ENCODE measurements around the gene GPR31.
"Not testable (repeated sequence)": the region's sequence is repeated elsewhere in the genome, so short reads cannot be mapped to it uniquely, and the experiment has no call there.

GPR31 gene

GRCh38 chr6:167157863-167158262 is at the start of gene GPR31:
Gene GPR31, minus strand, starts transcription at chr6:167157980. Its CDS starts 149 bp downstream, at chr6:167157831.
- no peak for DNase-seq

DNA sequence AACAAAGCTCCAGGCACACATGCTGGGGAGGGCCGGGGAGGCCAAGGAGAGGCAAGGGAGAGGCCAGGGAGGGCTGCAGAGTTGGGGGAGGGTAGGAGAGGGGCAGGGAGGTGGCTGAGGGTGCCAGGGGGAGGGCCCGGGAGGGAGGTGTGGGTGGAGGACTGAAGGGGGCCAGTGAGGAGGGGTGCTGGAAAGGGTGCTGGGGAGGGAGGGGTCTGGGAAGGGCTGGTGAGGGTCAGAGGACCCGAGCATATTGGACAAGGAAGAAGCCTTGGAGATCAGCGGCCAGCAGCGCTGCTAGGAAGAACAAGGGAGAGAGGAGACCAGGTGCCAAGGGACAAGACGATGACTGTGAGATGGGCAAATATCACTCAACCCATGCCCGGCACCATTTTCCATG is 49.7 kb upstream of the GPR31 start:
- no peak for DNase-seq

- not testable (repeated sequence) for DNase-seq
These were observed 47.5 kb upstream of the GPR31 start for GRCh38 chr6:167205316-167205715.

GRCh38 chr6:167204059-167204348 is 46.2 kb upstream of the GPR31 start:
- not testable (repeated sequence) for DNase-seq

DNA sequence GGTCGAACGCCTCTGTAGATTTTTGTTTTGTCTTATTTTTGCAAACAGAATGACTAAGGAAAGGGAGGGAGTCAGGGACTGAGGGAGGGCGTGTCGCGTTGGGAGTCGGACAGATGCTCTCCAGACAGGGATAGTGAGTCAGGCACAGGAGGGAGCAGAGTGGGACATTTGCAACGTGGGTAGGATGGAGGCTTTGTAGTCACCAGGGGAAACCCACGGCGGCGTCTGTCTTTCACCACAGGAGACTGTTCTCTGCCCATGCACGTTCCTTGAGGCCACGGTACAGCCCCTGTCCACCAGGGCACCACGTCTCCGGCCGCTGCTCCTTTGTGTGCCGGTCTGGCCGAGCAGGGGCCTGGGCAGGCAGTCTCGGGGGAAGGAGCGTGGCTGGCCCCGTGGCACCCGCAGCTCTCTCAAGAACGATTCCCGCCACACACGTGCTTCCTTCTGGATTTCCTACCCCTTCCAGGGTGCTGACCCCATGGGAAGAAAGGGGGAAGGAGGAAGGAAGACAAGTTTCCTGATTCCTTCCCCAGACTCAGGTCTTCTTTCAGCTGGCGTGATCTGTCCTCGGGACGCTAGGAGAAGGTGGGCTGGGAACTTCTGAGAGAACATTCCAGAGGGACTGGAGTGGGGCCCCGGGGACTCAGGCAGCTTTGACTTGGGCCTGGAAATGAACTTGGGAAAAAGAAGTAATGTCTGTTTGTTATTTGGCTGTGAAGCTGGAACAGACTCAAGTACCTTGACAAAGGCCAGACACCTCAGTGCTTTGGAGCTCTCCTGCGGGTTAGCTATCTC is 45.7 kb upstream of the GPR31 start:
- not testable (repeated sequence) for DNase-seq

DNA sequence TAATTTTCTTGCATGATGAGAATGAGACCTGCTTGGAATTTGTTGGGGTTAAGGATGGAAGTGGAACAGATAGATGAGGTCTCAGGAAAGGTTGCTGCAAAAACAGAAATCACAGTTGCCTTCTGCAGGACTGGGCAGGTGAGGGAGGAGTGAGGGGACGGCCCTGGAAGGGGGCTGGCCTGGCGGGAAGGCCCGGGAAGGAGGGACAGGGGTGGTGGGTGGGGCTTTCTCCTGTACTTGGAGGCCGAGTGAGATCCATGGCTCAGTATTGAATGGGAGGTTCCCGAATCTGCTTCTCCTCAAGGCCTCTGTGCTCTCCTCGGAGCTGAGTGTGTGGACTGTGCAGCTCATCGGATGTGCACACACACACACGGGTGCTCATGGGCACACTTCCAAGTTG is 44.8 kb upstream of the GPR31 start:
- DNase-seq, result not testable (repeated sequence)

DNA sequence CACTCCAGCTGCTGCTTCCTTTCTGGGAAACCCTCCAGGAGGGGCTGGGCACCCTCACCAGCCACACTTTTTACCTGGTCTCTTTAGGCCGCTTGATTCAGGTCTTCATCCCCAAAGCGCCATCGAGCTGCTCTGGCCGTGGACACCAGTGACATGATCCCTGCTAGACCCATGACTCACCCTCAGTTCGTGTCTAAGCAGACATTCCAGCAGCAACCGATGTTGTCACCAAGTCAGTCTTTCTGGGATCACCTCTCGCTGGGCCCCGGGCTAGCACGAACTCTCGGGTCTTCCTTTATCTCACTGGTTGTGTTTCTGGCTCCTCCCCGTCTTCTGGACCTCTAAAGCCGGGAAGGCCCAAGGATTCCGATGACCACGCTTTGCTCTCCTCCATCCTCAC is 43.0 kb upstream of the GPR31 start:
- no peak for DNase-seq

DNA sequence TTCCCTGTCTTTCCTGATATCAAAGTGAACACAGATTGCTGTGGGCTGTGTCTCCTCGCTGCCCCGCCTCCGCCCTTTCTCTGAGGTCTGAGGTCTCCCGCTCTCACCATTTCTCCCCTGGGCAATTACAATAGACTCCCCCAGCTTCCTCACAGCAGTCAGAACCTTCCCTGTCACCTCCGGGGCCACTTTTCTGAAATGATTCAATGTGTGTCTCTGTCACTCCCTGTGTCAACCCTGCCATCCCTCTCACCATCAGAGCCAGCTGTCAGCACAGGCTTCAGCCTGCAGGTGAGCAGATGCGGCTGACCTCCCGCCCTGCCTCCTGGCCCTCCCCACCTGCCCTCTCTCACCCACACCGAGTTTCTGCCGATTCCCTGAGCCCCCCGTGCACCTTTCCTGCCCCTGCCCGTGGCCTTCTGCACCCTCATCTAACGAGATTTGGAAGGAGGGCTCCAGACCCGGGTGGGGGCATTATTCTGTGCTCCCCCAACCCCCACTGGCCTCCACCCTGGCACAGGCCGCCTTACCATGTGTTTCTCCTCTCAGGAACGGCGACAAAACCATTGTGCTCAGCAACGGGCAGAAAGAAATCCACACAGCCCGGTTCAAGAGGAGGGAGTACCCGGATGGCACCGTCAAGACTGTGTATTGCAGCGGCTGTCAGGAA is 38.3 kb upstream of the GPR31 start:
- not testable (repeated sequence) for DNase-seq

GRCh38 chr6:167193515-167194125 is 35.8 kb upstream of the GPR31 start:
- DNase-seq, result not testable (repeated sequence)

DNA sequence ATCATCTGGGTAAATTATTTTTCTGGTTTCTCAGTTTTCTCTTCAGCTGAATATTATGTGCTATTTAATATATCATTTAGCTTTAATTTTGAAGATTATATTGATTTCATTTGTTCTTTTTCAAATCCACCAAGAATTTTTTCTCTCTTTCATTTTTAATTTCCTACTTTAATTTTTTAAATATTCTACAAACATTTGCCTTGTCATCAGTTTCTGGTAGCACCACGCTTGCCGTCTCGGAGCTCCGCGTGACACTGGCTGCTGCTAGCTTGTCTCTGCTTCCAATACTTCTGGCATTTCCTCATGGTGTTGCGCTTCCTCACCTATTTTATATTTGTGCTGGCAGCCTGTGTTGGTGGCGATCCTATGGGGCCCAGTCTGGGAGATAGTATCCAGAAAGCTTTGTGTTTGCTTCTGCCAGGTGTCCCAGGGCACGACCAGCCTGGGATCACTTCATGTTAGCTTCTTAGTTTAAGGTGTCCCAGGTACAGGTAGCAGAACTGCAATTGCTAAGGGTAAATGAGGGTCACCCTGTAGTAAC is 33.3 kb upstream of the GPR31 start:
- DNase-seq, result not testable (repeated sequence)

DNA sequence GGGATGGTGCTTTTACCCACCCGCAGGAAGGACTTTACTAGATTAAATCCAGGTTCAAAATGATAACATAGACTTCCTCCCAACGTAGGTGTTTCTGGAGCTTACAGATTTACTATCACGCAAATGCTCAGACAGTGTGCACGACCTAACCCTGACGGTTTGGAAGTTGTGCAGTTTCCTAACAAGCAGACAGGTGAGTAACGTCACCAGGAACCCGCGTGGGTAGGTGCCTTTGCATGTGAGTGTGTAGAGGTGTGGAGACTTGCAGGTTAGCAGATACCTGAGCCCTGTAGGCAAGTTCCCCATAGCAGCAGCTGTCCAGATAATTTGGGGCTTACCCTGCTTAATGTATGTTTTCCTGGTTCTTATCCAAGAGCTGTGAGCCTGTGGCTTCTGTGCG is 29.5 kb upstream of the GPR31 start:
- DNase-seq, result not testable (repeated sequence)

DNA sequence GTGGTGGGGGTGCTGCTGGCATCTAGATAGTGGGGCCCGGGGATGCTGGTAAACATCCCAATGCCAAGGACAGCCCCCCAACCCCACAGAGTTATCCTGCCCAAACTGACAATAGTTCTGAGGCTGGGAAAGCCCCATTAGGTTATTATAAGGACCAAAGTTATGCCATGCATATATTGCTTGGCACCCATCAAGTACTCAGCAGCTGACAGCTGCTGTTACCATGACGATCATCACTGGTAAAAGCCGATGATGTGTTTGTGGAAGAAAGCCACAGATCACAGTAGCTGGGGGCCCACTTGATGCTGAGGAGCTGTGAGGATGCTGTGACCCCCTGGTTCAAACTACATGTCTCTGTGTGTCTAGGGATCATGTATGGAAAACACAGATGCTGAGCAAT is 27.3 kb upstream of the GPR31 start:
- not testable (repeated sequence) for DNase-seq

- not testable (repeated sequence) for DNase-seq
These were observed 25.1 kb upstream of the GPR31 start for GRCh38 chr6:167182913-167183314.

DNA sequence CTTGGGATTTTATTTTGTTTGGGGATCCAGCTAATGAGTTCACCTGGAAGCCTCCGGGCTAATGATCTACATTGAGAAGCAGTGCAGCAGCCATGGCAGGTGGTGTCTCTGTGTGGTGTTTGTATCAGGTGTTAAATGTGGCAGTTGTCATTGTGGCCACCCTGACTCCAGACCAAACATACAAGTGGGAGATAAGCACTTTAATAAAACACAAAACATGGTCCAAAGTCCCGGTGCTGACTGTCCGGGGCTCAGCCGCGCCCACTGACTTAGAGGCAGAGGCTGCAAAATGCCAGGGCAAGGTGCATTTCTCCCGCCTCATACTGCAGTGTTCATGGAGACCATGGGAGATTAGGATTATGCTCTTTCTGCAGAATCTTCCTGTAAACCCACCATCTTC is 23.6 kb upstream of the GPR31 start:
- not testable (repeated sequence) for DNase-seq

- not testable (repeated sequence) for DNase-seq
These were observed 22.3 kb upstream of the GPR31 start for GRCh38 chr6:167180086-167180485.

DNA sequence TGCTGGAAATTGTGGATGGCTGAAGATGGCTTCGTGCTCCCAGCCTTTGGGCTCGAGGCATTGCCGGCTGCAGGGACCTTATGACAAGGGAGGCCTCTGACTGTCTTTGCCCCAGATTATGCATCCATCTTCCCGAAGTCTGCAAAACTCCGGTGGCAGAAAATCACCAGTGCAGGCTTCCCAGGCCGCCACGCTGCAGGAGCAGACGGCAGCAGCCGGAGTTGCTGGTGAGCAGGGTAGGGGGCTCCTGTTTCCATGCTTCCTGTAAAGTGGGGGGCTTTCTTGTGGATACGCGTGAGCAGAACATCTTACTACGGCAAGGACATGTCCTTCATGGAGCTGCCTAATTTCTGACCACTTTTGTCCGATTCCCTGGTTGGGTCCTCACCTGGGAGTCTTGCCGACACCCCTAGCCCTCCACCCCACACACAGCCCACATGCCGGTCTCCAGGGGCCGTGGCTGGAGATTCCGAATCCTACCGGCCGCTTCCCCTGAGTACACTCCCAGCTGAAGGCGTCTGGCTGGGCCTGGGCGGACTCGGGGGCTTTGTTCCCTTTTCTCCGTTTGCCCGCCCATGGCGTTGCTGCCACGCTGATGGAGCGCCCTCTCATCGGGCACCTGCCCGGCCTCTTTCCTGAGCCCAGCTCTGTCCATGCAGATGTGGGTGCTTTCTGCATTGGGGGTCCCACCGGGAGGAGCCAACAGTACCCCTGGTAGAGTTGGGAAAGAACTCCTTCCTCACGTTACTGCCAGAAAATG is 21.3 kb upstream of the GPR31 start:
- DNase-seq, result not testable (repeated sequence)

- DNase-seq, result not testable (repeated sequence)
These were observed 19.5 kb upstream of the GPR31 start for GRCh38 chr6:167177271-167177670.

DNA sequence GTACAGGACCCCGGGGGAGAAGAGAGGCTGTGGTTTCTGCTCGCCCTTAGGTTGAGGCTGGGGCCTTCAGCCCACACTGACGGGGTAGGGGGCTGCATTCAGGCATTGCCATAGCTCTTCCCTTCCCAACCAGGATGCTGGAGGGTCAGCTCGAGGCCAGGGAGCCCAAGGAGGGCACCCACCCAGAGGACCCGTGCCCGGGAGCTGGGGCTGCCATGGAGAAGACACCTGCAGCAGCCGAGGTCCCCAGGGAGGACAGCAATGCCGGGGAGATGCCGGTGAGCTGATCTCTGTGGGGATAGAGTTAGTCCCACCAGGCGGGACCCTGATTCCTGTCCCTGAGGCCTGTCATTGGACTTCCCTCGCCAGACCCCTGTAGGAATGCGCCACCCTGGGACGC is 14.2 kb upstream of the GPR31 start:
- not testable (repeated sequence) for DNase-seq

DNA sequence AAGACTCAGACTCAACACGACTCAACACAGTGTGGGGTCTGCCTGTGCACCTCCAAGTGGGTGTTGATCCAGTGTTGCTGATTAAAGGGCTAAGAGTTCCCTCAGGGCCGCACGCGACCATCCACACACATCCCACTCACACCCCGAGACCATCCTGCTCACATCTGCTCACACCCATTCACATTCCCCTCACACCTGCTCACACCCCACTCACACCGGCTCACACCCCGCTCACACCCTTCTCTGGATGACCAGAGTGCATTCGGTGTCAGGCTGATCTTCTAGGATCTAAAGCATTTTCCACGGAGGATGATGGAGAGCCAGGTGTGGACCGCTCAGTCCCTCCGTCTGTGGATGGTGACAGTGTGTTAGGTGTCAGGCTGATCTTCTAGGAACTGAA is 13.5 kb upstream of the GPR31 start:
- not testable (repeated sequence) for DNase-seq

DNA sequence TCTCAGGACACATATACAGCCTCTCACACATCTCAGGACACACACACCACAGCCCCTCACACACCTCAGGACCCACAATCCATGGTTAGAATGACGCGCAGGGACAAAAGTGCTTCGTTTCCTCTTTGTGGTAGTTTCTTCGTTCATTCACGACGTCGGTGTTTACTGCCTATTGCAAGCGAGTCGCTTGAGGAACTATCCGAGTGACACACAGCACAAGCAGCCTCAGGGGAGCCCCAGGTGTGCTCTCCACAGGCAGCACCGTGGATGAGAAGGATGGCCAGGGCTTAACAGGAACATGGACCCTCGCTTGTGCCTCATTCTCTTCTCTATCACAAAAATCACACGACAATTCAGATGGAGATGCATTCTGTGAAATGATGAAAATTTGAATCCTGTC is 12.1 kb upstream of the GPR31 start:
- DNase-seq, result not testable (repeated sequence)

DNA sequence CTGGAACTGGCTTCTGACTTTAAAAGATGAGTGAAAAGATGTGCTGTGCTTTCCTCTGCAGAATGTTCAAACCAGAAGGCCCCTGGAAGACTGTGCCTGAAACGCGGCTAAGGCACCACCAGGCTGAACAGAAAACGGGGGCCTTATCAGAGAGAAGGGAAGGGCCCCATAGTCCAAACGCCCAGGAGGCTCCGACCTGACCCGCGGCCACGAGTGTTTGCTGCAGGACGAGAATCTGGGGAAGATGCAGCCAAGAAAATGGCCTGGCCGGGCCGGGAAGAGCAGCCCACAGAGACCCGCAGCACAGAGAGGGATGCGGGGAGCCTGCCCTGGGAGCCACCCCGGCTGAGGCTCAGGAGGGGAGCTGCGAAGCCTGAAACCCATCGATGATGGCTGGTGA is 10.5 kb upstream of the GPR31 start:
- DNase-seq, result not testable (repeated sequence)

DNA sequence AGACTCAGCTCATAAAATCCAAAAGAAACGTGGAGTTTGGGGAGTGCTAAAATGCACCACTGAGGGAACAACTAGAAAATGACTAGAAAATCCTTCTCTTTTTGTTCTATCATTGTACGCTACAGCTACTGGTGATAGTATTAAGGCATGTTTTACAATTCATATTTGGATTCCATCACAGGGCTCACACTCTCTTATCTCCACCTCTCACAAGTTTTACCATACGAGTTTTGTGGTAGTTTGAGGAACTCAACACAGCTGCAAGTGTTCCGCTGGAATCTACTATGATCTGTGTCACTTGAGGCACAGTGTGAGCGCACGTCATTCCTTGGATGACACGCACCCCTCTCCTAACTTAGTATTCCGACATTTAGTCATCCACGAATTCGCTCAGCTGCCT is 9.9 kb upstream of the GPR31 start:
- DNase-seq, result not testable (repeated sequence)
